MM.1S (cell line): ENCODE results near the gene PAPLN.

ENCODE experiments used
- DNase-seq: peaks from one replicate; pipeline ENCODE4 v3.0.0-alpha.2; 2015
- H2AFZ ChIP-seq: fragments of 300-600 bp; sonication (generic); 2 replicates; pipeline ENCODE4 v1.6.0; 2016; ENCODE audit warnings: antibody characterized with exemption, low read length
- H3F3A ChIP-seq: fragments of 300-600 bp; sonication (generic); 2 replicates; pipeline ENCODE4 v1.6.1; 2016; ENCODE audit warnings: mild to moderate bottlenecking, antibody characterized with exemption, low read length, moderate library complexity, mixed read lengths; ENCODE audit not compliant: insufficient read depth
- H3K27ac ChIP-seq: fragments of 300-600 bp; sonication (generic); 2 replicates; pipeline ENCODE4 v1.5.1; 2016; ENCODE audit warnings: mild to moderate bottlenecking, low read length
- H3K27me3 ChIP-seq: fragments of 300-600 bp; sonication (generic); replicated peaks from 2 replicates; pipeline ENCODE4 v1.6.0; 2016; ENCODE audit warnings: low read length; ENCODE audit not compliant: insufficient read depth
- H3K36me3 ChIP-seq: fragments of 300-600 bp; sonication (generic); replicated peaks from 2 replicates; pipeline ENCODE4 v1.6.1; 2016; ENCODE audit warnings: mild to moderate bottlenecking, low read length, mixed read lengths; ENCODE audit not compliant: insufficient read depth
- H3K4me1 ChIP-seq: fragments of 300-600 bp; sonication (generic); 2 replicates; pipeline ENCODE4 v1.6.1; 2016; ENCODE audit warnings: low read length, mixed read lengths
- H3K4me2 ChIP-seq: fragments of 300-600 bp; sonication (generic); 2 replicates; pipeline ENCODE4 v1.6.0; 2016; ENCODE audit warnings: low read depth, low read length
- H3K4me3 ChIP-seq: fragments of 300-600 bp; sonication (generic); 2 replicates; pipeline ENCODE4 v1.5.1; 2016; ENCODE audit warnings: low read length, mixed read lengths
- H3K79me2 ChIP-seq: fragments of 300-600 bp; sonication (generic); 2 replicates; pipeline ENCODE4 v1.6.1; 2016; ENCODE audit warnings: mixed run types, low read length, mixed read lengths
- H3K9ac ChIP-seq: fragments of 300-600 bp; sonication (generic); 2 replicates; pipeline ENCODE4 v1.6.1; 2016; ENCODE audit warnings: low read length, mixed read lengths
- H3K9me2 ChIP-seq: fragments of 300-600 bp; sonication (generic); replicated peaks from 2 replicates; pipeline ENCODE4 v1.6.1; 2016; ENCODE audit warnings: mild to moderate bottlenecking, low read length, mixed read lengths; ENCODE audit not compliant: insufficient read depth
- H3K9me3 ChIP-seq: fragments of 300-600 bp; sonication (generic); replicated peaks from 2 replicates; pipeline ENCODE4 v1.6.1; 2016; ENCODE audit warnings: mild to moderate bottlenecking, low read length, mixed read lengths; ENCODE audit not compliant: insufficient read depth
- H4K20me1 ChIP-seq: fragments of 300-600 bp; sonication (generic); 2 replicates; pipeline ENCODE4 v1.6.1; 2016; ENCODE audit warnings: mild to moderate bottlenecking, low read length, moderate library complexity, mixed read lengths; ENCODE audit not compliant: insufficient read depth
- EZH2 ChIP-seq: fragments of 300-600 bp; sonication (generic); optimal IDR thresholded peaks from 2 replicates; pipeline ENCODE3; 2017; ENCODE audit warnings: low read depth, mild to moderate bottlenecking, antibody characterized with exemption, low read length, mixed read lengths
- EZH2phosphoT487 ChIP-seq: fragments of 300-600 bp; sonication (generic); IDR thresholded peaks from 2 replicates; pipeline ENCODE4 v1.6.1; 2018; ENCODE audit warnings: antibody characterized with exemption, low read length
- TF ChIP-seq, protein P1 (sequence below): fragments of 300-600 bp; sonication (generic); IDR thresholded peaks from 2 replicates; pipeline ENCODE4 v1.5.1; 2016; ENCODE audit warnings: antibody characterized with exemption, low read length, mixed read lengths

The PAPLN gene

DNA sequence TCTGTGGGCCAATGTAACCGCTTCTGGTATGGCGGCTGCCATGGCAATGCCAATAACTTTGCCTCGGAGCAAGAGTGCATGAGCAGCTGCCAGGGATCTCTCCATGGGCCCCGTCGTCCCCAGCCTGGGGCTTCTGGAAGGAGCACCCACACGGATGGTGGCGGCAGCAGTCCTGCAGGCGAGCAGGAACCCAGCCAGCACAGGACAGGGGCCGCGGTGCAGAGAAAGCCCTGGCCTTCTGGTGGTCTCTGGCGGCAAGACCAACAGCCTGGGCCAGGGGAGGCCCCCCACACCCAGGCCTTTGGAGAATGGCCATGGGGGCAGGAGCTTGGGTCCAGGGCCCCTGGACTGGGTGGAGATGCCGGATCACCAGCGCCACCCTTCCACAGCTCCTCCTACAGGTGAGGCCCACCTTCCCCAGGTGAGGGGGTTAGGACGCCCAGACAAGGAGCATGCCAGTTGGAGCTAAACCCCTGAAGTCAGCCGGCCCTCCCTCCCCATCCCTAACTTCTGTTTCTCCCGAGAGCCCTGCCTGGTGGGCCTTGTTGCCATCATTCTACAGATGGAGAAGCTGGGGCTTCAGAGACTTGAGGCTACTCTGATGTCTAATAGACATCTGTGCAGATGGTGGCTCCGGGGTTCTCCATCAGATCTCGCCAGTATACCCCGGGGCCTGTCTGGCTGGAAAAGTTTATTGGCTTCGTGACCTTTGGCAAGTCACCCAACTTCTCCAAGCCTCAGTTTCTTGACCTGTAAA is 25.3 kb downstream of the PAPLN start:
- Histone ChIP-seq H3K79me2 (no peaks in the 10 kb centered on the region), H3K4me2 (no peak overlapping the region), H3K27ac (no peak overlapping the region), H3K4me1 (no peaks in the 10 kb centered on the region), H3K9ac (no peak overlapping the region), H3K4me3 (no peak overlapping the region), H2AFZ (no peak overlapping the region), H3F3A (no peaks in the 10 kb centered on the region), H3K27me3 (no peaks in the 10 kb centered on the region), H3K9me2 (no peaks in the 10 kb centered on the region), H4K20me1 (no peaks in the 10 kb centered on the region), H3K9me3 (no peaks in the 10 kb centered on the region), H3K36me3 (no peaks in the 10 kb centered on the region)
- DNase-seq, result no peak
- TF ChIP-seq EZH2phosphoT487 (no peak), EZH2 (no peak)
- TF ChIP-seq, protein P1, sequence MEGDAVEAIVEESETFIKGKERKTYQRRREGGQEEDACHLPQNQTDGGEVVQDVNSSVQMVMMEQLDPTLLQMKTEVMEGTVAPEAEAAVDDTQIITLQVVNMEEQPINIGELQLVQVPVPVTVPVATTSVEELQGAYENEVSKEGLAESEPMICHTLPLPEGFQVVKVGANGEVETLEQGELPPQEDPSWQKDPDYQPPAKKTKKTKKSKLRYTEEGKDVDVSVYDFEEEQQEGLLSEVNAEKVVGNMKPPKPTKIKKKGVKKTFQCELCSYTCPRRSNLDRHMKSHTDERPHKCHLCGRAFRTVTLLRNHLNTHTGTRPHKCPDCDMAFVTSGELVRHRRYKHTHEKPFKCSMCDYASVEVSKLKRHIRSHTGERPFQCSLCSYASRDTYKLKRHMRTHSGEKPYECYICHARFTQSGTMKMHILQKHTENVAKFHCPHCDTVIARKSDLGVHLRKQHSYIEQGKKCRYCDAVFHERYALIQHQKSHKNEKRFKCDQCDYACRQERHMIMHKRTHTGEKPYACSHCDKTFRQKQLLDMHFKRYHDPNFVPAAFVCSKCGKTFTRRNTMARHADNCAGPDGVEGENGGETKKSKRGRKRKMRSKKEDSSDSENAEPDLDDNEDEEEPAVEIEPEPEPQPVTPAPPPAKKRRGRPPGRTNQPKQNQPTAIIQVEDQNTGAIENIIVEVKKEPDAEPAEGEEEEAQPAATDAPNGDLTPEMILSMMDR, result no peak

GRCh38 chr14:73263606-73264005 is 26.3 kb downstream of the PAPLN start:
- H4K20me1 ChIP-seq, result no peaks in the 10 kb centered on the region
- TF ChIP-seq, protein P1, result no peak
- TF ChIP-seq EZH2 (no peak), EZH2phosphoT487 (no peak)

DNA sequence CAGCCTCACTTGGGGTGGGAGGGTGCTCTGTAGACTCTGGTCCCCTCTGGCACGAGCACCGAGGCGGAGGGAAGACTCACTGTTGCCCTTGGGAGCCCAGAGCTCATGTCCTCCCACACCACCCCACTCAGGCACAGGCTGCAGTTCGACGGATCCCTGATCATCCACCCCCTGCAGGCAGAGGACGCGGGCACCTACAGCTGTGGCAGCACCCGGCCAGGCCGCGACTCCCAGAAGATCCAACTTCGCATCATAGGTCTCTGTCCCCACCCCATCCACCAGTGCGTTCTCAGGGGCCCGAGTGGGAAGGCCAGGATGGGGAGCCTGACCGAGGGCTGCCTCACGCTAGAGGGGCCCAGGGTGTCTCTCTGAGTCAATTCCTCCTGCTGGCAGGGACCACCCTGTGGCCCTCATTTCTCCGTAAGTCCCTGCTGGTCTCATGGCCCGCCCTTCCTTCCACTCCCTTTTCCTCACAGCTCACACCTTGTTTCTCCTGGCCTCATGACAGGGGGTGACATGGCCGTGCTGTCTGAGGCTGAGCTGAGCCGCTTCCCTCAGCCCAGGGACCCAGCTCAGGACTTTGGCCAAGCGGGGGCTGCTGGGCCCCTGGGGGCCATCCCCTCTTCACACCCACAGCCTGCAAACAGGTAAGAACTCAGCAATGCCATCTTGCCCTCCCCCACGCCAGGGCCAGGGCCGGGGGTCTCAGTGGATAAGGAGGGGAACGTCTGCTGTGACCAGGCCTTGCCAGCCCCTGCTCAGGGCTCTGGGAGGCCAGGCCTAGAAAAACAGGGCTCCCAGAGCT is 27.0 kb downstream of the PAPLN start:
- no peak overlapping the region for H3K27ac ChIP-seq
- H3F3A ChIP-seq, result no peaks in the 10 kb centered on the region
- no peaks in the 10 kb centered on the region for H3K9me3 ChIP-seq
- no peak overlapping the region for H3K9ac ChIP-seq
- no peaks in the 10 kb centered on the region for H4K20me1 ChIP-seq
- no peaks in the 10 kb centered on the region for H3K9me2 ChIP-seq
- no peaks in the 10 kb centered on the region for H3K27me3 ChIP-seq
- no peak overlapping the region for H2AFZ ChIP-seq
- no peak for TF ChIP-seq EZH2phosphoT487
- TF ChIP-seq, protein P1, result no peak
- no peak for TF ChIP-seq EZH2
- H3K4me1 ChIP-seq, result no peaks in the 10 kb centered on the region
- H3K79me2 ChIP-seq, result no peaks in the 10 kb centered on the region
- H3K36me3 ChIP-seq, result no peaks in the 10 kb centered on the region
- DNase-seq, result no peak
- H3K4me3 ChIP-seq, result no peak overlapping the region
- H3K4me2 ChIP-seq, result no peak overlapping the region

More at GRCh38 chr14:73263606-73264005, 26.3 kb downstream of the PAPLN start:
- Histone ChIP-seq H3K36me3 (no peaks in the 10 kb centered on the region), H3K4me3 (no peak overlapping the region), H3K9me2 (no peaks in the 10 kb centered on the region), H2AFZ (no peak overlapping the region), H3K79me2 (no peaks in the 10 kb centered on the region), H3K9me3 (no peaks in the 10 kb centered on the region), H3F3A (no peaks in the 10 kb centered on the region), H3K27ac (no peak overlapping the region), H3K9ac (no peak overlapping the region), H3K4me2 (no peak overlapping the region), H3K4me1 (no peaks in the 10 kb centered on the region), H3K27me3 (no peaks in the 10 kb centered on the region)
- no peak for DNase-seq
